GM19397 (cell line): ENCODE results near the gene PLAU.
A peak's percentile ranks its signal among the peaks of the same experiment; 100 is the strongest.

ENCODE experiments used
- ATAC-seq: cut with Tn5 transposase; IDR thresholded peaks from one replicate; pipeline ENCODE4 v1.9.1; 2021; ENCODE audit warnings: mild to moderate bottlenecking, moderate library complexity; ENCODE audit not compliant: unreplicated experiment

PLAU gene

GRCh38 chr10:73910764-73911552, at the start of gene PLAU:
PLAU (plus strand) TSS chr10:73911132; CDS start chr10:73911556, 424 bp downstream.
- peak; percentile 41 for ATAC-seq

GRCh38 chr10:73862011-73862410, 48.9 kb upstream of the PLAU start:
- ATAC-seq: no peak

- ATAC-seq: no peak
Observed at GRCh38 chr10:73863039-73863817, 47.7 kb upstream of the PLAU start.

- no peak for ATAC-seq
Observed at GRCh38 chr10:73864229-73864628, 46.7 kb upstream of the PLAU start.

DNA sequence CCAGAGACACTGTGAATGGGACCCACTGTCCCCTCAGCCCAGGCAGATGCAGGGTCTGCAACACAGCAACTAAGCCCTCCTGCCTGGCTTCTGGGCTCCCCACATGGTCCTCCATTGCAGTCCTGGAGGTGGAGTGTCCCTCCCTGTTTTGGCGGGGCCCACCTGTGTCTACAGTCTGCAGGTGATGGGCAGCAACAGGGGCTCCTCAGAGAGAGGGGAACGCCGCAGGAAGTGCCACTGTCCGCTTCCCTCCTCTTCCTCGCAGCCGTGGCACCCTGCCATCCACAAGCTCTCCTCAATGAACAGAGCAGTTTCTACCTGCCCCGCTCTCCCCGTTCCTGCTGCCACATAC, 45.8 kb upstream of the PLAU start:
- no peak for ATAC-seq

- ATAC-seq: no peak
Observed at GRCh38 chr10:73865459-73866442, 45.2 kb upstream of the PLAU start.

DNA sequence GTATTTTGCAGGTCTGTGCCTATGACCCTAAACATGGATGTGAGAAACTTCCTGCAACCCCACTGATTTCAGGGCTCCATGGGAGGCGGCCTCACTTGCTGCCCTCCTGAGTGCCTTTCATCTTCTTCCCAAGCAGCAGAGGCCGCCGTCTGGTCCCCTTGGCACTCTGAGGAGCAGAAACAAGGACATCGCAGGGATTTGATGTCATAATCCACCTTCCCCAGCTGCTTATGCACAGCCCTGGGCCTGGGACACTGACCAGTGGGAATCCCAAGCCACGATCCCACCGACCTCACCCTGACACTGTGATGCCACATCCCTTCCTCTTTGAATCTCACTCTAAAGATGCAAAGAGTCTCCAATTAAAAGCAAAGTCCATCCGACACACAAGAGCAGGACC, 44.3 kb upstream of the PLAU start:
- ATAC-seq: no peak

GRCh38 chr10:73867126-73867807, 43.7 kb upstream of the PLAU start:
- no peak for ATAC-seq

GRCh38 chr10:73867871-73868631, 42.9 kb upstream of the PLAU start:
- ATAC-seq: no peak

DNA sequence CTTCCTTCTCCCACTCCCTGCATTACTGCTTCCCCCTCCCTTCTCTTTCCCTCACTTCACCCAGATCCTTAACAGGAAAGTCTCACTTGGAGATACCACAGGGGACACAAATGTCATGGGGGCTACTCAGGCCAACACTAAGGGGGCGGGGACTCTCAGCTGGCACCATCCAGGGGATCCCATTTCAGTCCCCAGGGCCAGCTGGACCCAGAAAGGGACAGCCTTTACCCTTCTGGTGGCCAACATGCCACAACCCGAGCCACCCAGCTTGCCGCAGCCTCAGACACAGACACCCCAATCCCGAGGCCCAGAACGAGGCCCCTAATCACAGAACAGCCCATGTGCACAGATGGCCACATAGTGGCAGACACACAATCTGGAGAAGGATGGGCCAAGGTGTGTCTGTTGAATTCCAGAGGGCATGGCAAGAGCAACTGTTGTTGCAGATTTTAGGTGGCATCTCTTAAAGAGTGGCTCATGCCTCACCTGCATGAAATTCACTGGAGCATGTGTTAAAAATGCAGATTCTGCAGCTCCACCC, 42.2 kb upstream of the PLAU start:
- no peak for ATAC-seq

- no peak for ATAC-seq
Observed at GRCh38 chr10:73871295-73872189, 39.4 kb upstream of the PLAU start.

DNA sequence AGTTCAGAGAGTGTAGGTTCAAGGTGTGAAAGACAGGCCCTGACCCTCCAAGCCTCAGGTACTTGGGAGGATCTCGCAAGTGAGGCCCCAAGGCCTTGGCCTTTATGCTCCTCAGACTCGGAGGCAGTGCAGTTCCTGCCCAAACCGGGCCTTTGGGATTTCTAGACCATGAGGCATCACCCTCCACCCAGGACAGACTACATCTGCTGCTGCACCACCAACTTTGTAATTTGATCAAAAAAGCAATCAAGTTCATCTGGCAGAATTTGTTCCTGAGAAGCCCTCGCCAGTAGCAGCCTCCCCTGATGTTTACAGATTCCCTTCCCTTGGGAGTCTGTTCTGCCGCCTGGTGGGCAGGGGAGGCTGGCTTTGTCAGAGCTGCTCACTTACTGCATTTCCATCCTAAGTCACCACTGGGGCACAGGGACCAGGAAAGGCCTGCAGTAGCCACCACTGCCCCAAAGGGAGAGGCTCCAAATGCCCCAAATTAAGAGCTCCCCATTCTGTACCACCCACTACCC, 38.7 kb upstream of the PLAU start:
- ATAC-seq: no peak

GRCh38 chr10:73873142-73873837, 37.6 kb upstream of the PLAU start:
- no peak for ATAC-seq

DNA sequence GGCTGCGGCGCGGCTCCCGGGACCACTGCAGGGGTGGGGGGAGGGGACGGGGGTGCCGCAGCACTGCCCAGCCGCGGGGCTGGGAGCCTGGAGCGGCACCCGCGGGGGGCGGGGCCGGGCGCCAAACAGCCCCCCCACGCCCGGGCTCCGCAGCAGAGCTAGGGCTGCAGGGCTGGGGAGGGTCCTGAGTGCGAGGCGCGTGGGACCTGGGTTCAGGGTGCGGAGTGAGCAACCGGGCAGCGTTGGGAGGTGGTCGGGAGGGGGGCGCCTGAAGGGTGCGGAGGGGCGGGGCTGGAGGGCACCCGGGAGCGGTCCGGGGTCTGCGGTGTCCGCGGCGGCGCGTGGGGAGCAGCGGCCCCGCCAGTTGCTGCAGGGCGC, 37.1 kb upstream of the PLAU start:
- peak; percentile 1 for ATAC-seq

GRCh38 chr10:73874267-73875138, 36.4 kb upstream of the PLAU start, which contains the start of gene CAMK2G:
CAMK2G (minus strand) TSS chr10:73874555; CDS start chr10:73874461, 94 bp downstream.
- ATAC-seq: peak; percentile 80

DNA sequence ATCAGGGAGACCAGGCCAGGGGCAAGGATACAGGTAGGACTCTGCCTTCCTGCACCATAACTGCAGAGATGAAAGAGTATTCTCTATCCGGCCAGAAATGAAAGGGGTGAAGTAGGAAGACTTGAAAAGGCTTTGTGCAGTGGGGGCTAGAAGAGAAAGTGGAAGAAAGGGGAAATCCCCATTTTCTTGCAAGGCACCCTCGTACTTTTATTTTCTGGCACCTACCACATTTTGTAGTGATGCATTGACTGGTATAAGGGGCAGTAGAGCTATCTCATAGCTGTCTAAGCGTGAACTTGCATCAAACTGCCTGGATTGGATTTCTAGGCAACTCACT, 35.8 kb upstream of the PLAU start:
- ATAC-seq: peak; percentile 7

GRCh38 chr10:73876157-73876556, 34.8 kb upstream of the PLAU start:
- no peak for ATAC-seq
